WTC11 (cell line): ENCODE measurements around the gene HTR5A. TPM values are rescaled to one million over a fixed set of nuclear protein-coding genes. Genes with fewer than 3 reads are reported as not detected.

ENCODE experiments used
- ATAC-seq: fragments of 200-7000 bp; cut with Tn5 transposase; 2 replicates; pipeline ENCODE4 v1.10.0; 2021; ENCODE audit warnings: mild to moderate bottlenecking, moderate library complexity
- CTCF ChIA-PET: fragments of 300-600 bp; sonication (Branson Sonifier 250); formaldehyde crosslinking; loops from one replicate; lab custom pipeline; 2021; ENCODE audit warnings: antibody characterized with exemption; lab: Charles Lee
- POLR2A ChIA-PET: fragments of 350-600 bp; sonication (Branson Sonifier 250); formaldehyde crosslinking; loops from one replicate; lab custom pipeline; 2021; ENCODE audit warnings: antibody characterized with exemption; lab: Charles Lee
- DNase-seq: peaks from one replicate; pipeline ENCODE4 v3.0.0; 2021; ENCODE audit warnings: low spot score
- H3K27ac Mint-ChIP-seq: 2 replicates; pipeline ENCODE4 v1.8.0; 2021; ENCODE audit warnings: mixed read lengths
- H3K27me3 Mint-ChIP-seq: 2 replicates; pipeline ENCODE4 v1.8.0; 2021; ENCODE audit warnings: low read depth, mild to moderate bottlenecking, moderate library complexity, mixed read lengths
- H3K36me3 Mint-ChIP-seq: 2 replicates; pipeline ENCODE4 v1.8.0; 2021; ENCODE audit warnings: mixed read lengths
- H3K4me1 Mint-ChIP-seq: 2 replicates; pipeline ENCODE4 v1.8.0; 2022; ENCODE audit warnings: mixed read lengths
- H3K4me3 Mint-ChIP-seq: 2 replicates; pipeline ENCODE4 v1.8.0; 2021; ENCODE audit warnings: mild to moderate bottlenecking, moderate library complexity, mixed read lengths
- H3K9me3 Mint-ChIP-seq: 2 replicates; pipeline ENCODE4 v1.8.0; 2021; ENCODE audit warnings: mixed read lengths
- CBFB ChIP-seq: sonication (generic); formaldehyde crosslinking; IDR thresholded peaks from 2 replicates; pipeline ENCODE4 v1.8.1; 2022; ENCODE audit warnings: mild to moderate bottlenecking, low read depth, missing genetic modification reagents
- CREB1 ChIP-seq: sonication (generic); formaldehyde crosslinking; IDR thresholded peaks from 2 replicates; pipeline ENCODE4 v1.8.0; 2023; ENCODE audit warnings: mild to moderate bottlenecking, missing genetic modification reagents
- CTCF ChIP-seq: fragments of 200-600 bp; IDR thresholded peaks from 2 replicates; pipeline ENCODE4 v1.8.0; 2022; ENCODE audit warnings: antibody characterized with exemption
- FOXK1 ChIP-seq: sonication (generic); formaldehyde crosslinking; IDR thresholded peaks from 2 replicates; pipeline ENCODE4 v1.8.0; 2022; ENCODE audit warnings: mild to moderate bottlenecking, moderate library complexity, missing genetic modification reagents
- FOXP4 ChIP-seq: sonication (generic); formaldehyde crosslinking; IDR thresholded peaks from 2 replicates; pipeline ENCODE4 v1.8.0; 2022; ENCODE audit warnings: mild to moderate bottlenecking, missing genetic modification reagents
- HMGA2 ChIP-seq: fragments of 250-450 bp; sonication (Bioruptor Pico); IDR thresholded peaks from 2 replicates; pipeline ENCODE4 v1.4.0; 2021; ENCODE audit warnings: mild to moderate bottlenecking, moderate library complexity
- MYBL2 ChIP-seq: sonication (generic); formaldehyde crosslinking; IDR thresholded peaks from 2 replicates; pipeline ENCODE4 v1.8.1; 2023; ENCODE audit warnings: mild to moderate bottlenecking, moderate library complexity, missing genetic modification reagents
- NFE2L1 ChIP-seq: sonication (generic); formaldehyde crosslinking; IDR thresholded peaks from 2 replicates; pipeline ENCODE4 v1.8.1; 2023; ENCODE audit warnings: missing genetic modification reagents
- NR2C2 ChIP-seq: sonication (generic); formaldehyde crosslinking; IDR thresholded peaks from 2 replicates; pipeline ENCODE4 v1.8.0; 2022; ENCODE audit warnings: mild to moderate bottlenecking, missing genetic modification reagents
- SMAD3 ChIP-seq: sonication (generic); formaldehyde crosslinking; IDR thresholded peaks from 2 replicates; pipeline ENCODE4 v1.8.0; 2022; ENCODE audit warnings: missing genetic modification reagents, mild to moderate bottlenecking, borderline replicate concordance
- SMAD4 ChIP-seq: sonication (generic); formaldehyde crosslinking; IDR thresholded peaks from 2 replicates; pipeline ENCODE4 v1.8.0; 2022; ENCODE audit warnings: mild to moderate bottlenecking, missing genetic modification reagents
- TCF7 ChIP-seq: sonication (generic); formaldehyde crosslinking; IDR thresholded peaks from 2 replicates; pipeline ENCODE4 v1.8.0; 2022; ENCODE audit warnings: mild to moderate bottlenecking, low read depth, missing genetic modification reagents, moderate library complexity
- TEAD1 ChIP-seq: sonication (generic); formaldehyde crosslinking; IDR thresholded peaks from 2 replicates; pipeline ENCODE4 v1.8.0; 2022; ENCODE audit warnings: mild to moderate bottlenecking, missing genetic modification reagents
- TP53 ChIP-seq: sonication (generic); formaldehyde crosslinking; IDR thresholded peaks from 2 replicates; pipeline ENCODE4 v1.8.1; 2023; ENCODE audit warnings: mild to moderate bottlenecking, missing genetic modification reagents
- ZNF121 ChIP-seq: sonication (generic); formaldehyde crosslinking; IDR thresholded peaks from 2 replicates; pipeline ENCODE4 v1.8.0; 2023; ENCODE audit warnings: missing genetic modification reagents
- ZNF423 ChIP-seq: fragments of 250-450 bp; sonication (Bioruptor Pico); IDR thresholded peaks from 2 replicates; pipeline ENCODE4 v2.1.2; 2022; ENCODE audit warnings: mild to moderate bottlenecking, moderate library complexity
- total RNA-seq: library from RNA; stranded (reverse); gene quantifications from 3 replicates; pipeline ENCODE4 v1.2.3, GENCODE V29; 2021
- TF ChIP-seq, protein P1 (sequence below): sonication (generic); formaldehyde crosslinking; IDR thresholded peaks from 2 replicates; pipeline ENCODE4 v1.8.1; 2022; ENCODE audit warnings: low read depth, missing genetic modification reagents, borderline replicate concordance
- TF ChIP-seq, protein P2 (sequence below): sonication (generic); formaldehyde crosslinking; IDR thresholded peaks from 2 replicates; pipeline ENCODE4 v1.8.1; 2022; ENCODE audit warnings: low read depth, mild to moderate bottlenecking, moderate library complexity, missing genetic modification reagents, borderline replicate concordance
- TF ChIP-seq, protein P3 (sequence below): sonication (generic); formaldehyde crosslinking; IDR thresholded peaks from 2 replicates; pipeline ENCODE4 v1.8.1; 2023; ENCODE audit warnings: mild to moderate bottlenecking, moderate library complexity, missing genetic modification reagents
- TF ChIP-seq, protein P4 (sequence below): sonication (generic); formaldehyde crosslinking; IDR thresholded peaks from 2 replicates; pipeline ENCODE4 v1.8.0; 2022; ENCODE audit warnings: mild to moderate bottlenecking, missing genetic modification reagents
- TF ChIP-seq, protein P5 (sequence below): sonication (generic); formaldehyde crosslinking; IDR thresholded peaks from 2 replicates; pipeline ENCODE4 v1.8.1; 2022; ENCODE audit warnings: mild to moderate bottlenecking, missing genetic modification reagents, moderate library complexity, borderline replicate concordance
- TF ChIP-seq, protein P6 (sequence below): sonication (generic); formaldehyde crosslinking; IDR thresholded peaks from 2 replicates; pipeline ENCODE4 v1.8.1; 2023; ENCODE audit warnings: mild to moderate bottlenecking, missing genetic modification reagents, borderline replicate concordance

Gene HTR5A
- total RNA-seq, 1 experiment from 2014 or later: not detected

DNA sequence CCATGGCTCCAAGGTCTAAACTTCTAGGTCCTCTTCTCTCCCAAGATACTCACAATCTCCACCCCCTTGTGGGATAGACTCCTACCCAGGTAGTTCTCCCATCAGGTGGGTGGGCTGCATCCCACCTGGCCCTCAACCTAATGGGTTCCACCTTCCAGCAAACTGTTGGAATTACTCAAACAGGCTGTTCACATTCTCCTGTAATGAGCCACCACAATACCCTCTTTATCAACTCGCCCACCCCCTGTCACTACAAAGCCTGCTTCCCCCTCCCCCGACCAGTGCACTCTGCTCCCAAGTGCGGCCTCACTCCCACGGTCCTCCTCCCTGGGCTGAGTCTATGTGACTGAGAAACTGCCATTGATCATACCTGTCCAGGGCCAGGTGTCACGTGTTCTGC lies 10.4 kb upstream of the HTR5A start:
- no peaks in the 10 kb centered on the region for H3K4me1 Mint-ChIP-seq
- DNase-seq (no peak), ATAC-seq (no peak)
- ChIA-PET CTCF (no interaction called here), POLR2A (no interaction called here)
- no peak overlapping the region for H3K27ac Mint-ChIP-seq
- no peaks in the 10 kb centered on the region for H3K27me3 Mint-ChIP-seq
- no peak overlapping the region for H3K4me3 Mint-ChIP-seq
- no peaks in the 10 kb centered on the region; the same call in 1 of the 2 replicates for H3K9me3 Mint-ChIP-seq
- H3K36me3 Mint-ChIP-seq: no peaks in the 10 kb centered on the region
- TF ChIP-seq, protein P1, sequence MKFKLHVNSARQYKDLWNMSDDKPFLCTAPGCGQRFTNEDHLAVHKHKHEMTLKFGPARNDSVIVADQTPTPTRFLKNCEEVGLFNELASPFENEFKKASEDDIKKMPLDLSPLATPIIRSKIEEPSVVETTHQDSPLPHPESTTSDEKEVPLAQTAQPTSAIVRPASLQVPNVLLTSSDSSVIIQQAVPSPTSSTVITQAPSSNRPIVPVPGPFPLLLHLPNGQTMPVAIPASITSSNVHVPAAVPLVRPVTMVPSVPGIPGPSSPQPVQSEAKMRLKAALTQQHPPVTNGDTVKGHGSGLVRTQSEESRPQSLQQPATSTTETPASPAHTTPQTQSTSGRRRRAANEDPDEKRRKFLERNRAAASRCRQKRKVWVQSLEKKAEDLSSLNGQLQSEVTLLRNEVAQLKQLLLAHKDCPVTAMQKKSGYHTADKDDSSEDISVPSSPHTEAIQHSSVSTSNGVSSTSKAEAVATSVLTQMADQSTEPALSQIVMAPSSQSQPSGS (CRISPR knock-in tag): no peak
- TF ChIP-seq ZNF121 (CRISPR knock-in tag) (no peak), FOXP4 (no peak), TCF7 (CRISPR knock-in tag) (no peak), TP53 (CRISPR knock-in tag) (no peak), NFE2L1 (CRISPR knock-in tag) (no peak)
- TF ChIP-seq, protein P2, sequence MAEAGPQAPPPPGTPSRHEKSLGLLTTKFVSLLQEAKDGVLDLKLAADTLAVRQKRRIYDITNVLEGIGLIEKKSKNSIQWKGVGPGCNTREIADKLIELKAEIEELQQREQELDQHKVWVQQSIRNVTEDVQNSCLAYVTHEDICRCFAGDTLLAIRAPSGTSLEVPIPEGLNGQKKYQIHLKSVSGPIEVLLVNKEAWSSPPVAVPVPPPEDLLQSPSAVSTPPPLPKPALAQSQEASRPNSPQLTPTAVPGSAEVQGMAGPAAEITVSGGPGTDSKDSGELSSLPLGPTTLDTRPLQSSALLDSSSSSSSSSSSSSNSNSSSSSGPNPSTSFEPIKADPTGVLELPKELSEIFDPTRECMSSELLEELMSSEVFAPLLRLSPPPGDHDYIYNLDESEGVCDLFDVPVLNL (CRISPR knock-in tag): no peak
- TF ChIP-seq, protein P3, sequence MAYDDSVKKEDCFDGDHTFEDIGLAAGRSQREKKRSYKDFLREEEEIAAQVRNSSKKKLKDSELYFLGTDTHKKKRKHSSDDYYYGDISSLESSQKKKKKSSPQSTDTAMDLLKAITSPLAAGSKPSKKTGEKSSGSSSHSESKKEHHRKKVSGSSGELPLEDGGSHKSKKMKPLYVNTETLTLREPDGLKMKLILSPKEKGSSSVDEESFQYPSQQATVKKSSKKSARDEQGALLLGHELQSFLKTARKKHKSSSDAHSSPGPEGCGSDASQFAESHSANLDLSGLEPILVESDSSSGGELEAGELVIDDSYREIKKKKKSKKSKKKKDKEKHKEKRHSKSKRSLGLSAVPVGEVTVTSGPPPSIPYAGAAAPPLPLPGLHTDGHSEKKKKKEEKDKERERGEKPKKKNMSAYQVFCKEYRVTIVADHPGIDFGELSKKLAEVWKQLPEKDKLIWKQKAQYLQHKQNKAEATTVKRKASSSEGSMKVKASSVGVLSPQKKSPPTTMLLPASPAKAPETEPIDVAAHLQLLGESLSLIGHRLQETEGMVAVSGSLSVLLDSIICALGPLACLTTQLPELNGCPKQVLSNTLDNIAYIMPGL (CRISPR knock-in tag): no peak

DNA sequence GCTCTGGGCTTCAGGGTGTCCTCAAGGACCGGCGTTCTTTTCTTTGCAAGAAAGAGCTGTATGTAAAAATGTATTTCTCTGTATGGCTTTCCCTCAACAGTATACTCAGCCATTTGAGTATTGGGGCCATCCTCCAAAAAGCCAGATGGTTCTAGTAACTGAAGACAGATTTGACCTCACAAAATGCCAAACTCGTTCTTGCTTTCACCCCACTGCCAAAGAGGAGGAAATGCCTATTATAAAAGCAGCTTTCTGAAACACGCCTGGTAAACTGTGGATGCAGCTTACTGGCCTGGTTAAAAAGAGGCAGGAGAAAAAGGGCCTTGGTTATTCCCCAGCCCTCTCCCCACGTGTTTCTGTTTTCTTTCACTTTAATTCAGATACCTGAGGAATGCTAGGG lies 7.7 kb upstream of the HTR5A start:
- no peaks in the 10 kb centered on the region; the same call in 1 of the 2 replicates for H3K9me3 Mint-ChIP-seq
- H3K36me3 Mint-ChIP-seq: no peaks in the 10 kb centered on the region
- H3K27ac Mint-ChIP-seq: no peak overlapping the region
- ChIA-PET POLR2A (no interaction called here), CTCF (no interaction called here)
- ATAC-seq (no peak), DNase-seq (no peak)
- H3K4me3 Mint-ChIP-seq: no peak overlapping the region
- H3K27me3 Mint-ChIP-seq: no peaks in the 10 kb centered on the region
- H3K4me1 Mint-ChIP-seq: 0 out of 2 replicates have a peak, but pooled peaks cover 7% of the 10 kb centered on the region
- TF ChIP-seq SMAD3 (CRISPR knock-in tag) (no peak), CBFB (CRISPR knock-in tag) (no peak), HMGA2 (no peak), SMAD4 (no peak), TEAD1 (CRISPR knock-in tag) (no peak), CTCF (no peak), ZNF423 (CRISPR knock-in tag) (no peak), NR2C2 (CRISPR knock-in tag) (no peak), FOXK1 (CRISPR knock-in tag) (no peak), MYBL2 (CRISPR knock-in tag) (no peak), CREB1 (no peak)
- TF ChIP-seq, protein P4, sequence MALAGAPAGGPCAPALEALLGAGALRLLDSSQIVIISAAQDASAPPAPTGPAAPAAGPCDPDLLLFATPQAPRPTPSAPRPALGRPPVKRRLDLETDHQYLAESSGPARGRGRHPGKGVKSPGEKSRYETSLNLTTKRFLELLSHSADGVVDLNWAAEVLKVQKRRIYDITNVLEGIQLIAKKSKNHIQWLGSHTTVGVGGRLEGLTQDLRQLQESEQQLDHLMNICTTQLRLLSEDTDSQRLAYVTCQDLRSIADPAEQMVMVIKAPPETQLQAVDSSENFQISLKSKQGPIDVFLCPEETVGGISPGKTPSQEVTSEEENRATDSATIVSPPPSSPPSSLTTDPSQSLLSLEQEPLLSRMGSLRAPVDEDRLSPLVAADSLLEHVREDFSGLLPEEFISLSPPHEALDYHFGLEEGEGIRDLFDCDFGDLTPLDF (CRISPR knock-in tag): no peak
- TF ChIP-seq, protein P5, sequence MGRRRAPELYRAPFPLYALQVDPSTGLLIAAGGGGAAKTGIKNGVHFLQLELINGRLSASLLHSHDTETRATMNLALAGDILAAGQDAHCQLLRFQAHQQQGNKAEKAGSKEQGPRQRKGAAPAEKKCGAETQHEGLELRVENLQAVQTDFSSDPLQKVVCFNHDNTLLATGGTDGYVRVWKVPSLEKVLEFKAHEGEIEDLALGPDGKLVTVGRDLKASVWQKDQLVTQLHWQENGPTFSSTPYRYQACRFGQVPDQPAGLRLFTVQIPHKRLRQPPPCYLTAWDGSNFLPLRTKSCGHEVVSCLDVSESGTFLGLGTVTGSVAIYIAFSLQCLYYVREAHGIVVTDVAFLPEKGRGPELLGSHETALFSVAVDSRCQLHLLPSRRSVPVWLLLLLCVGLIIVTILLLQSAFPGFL (CRISPR knock-in tag): no peak
- TF ChIP-seq, protein P6, sequence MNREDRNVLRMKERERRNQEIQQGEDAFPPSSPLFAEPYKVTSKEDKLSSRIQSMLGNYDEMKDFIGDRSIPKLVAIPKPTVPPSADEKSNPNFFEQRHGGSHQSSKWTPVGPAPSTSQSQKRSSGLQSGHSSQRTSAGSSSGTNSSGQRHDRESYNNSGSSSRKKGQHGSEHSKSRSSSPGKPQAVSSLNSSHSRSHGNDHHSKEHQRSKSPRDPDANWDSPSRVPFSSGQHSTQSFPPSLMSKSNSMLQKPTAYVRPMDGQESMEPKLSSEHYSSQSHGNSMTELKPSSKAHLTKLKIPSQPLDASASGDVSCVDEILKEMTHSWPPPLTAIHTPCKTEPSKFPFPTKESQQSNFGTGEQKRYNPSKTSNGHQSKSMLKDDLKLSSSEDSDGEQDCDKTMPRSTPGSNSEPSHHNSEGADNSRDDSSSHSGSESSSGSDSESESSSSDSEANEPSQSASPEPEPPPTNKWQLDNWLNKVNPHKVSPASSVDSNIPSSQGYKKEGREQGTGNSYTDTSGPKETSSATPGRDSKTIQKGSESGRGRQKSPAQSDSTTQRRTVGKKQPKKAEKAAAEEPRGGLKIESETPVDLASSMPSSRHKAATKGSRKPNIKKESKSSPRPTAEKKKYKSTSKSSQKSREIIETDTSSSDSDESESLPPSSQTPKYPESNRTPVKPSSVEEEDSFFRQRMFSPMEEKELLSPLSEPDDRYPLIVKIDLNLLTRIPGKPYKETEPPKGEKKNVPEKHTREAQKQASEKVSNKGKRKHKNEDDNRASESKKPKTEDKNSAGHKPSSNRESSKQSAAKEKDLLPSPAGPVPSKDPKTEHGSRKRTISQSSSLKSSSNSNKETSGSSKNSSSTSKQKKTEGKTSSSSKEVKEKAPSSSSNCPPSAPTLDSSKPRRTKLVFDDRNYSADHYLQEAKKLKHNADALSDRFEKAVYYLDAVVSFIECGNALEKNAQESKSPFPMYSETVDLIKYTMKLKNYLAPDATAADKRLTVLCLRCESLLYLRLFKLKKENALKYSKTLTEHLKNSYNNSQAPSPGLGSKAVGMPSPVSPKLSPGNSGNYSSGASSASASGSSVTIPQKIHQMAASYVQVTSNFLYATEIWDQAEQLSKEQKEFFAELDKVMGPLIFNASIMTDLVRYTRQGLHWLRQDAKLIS (CRISPR knock-in tag): no peak
